KBM-7 (cell line): Measurements from ENCODE around the gene TMEM185B.
A peak's percentile ranks its signal among the peaks of the same experiment; 100 is the strongest.
"Not testable (repeated sequence)": the region's sequence is repeated elsewhere in the genome, so short reads cannot be mapped to it uniquely, and the experiment has no call there.

Source experiments
- DNase-seq: peaks from one replicate; pipeline ENCODE4 v3.0.0-alpha.2; 2015
- in situ Hi-C: fragments of 300-500 bp; cut with MboI; formaldehyde crosslinking; loops from 2 replicates; pipeline ENCODE4 v1.14.3; 2020; ENCODE audit warnings: low sequenced_read_pairs, low pct_unique_long_range_greater_than_20kb, mixed read lengths

The TMEM185B gene

GRCh38 chr2:120235681-120236080 is 12.5 kb upstream of the TMEM185B start:
- in situ Hi-C loops = no loop called here
- DNase-seq = no peak

- DNase-seq, in situ Hi-C loops: not testable (repeated sequence)
Measured at GRCh38 chr2:120235158-120235557, 12.0 kb upstream of the TMEM185B start.

GRCh38 chr2:120233292-120233691 is 10.1 kb upstream of the TMEM185B start:
- in situ Hi-C loops = no loop called here
- no peak for DNase-seq

GRCh38 chr2:120231974-120232635 is 8.9 kb upstream of the TMEM185B start:
- in situ Hi-C loops = no loop called here
- DNase-seq = peak; percentile 18

GRCh38 chr2:120231564-120231973 is 8.4 kb upstream of the TMEM185B start:
- in situ Hi-C loops = no loop called here
- no peak for DNase-seq

GRCh38 chr2:120230515-120231471 is 7.6 kb upstream of the TMEM185B start:
- DNase-seq = no peak
- in situ Hi-C loops = no loop called here

GRCh38 chr2:120229341-120229740 is 6.1 kb upstream of the TMEM185B start:
- in situ Hi-C loops = no loop called here
- no peak for DNase-seq

GRCh38 chr2:120228503-120228902 is 5.3 kb upstream of the TMEM185B start:
- in situ Hi-C loops = no loop called here
- DNase-seq = no peak

- DNase-seq = no peak
- in situ Hi-C loops = no loop called here
Measured at GRCh38 chr2:120227111-120227991, 4.2 kb upstream of the TMEM185B start.

GRCh38 chr2:120226316-120226715 is 3.1 kb upstream of the TMEM185B start:
- in situ Hi-C loops = no loop called here
- DNase-seq = no peak

GRCh38 chr2:120225549-120226065 is 2.4 kb upstream of the TMEM185B start:
- in situ Hi-C loops = no loop called here
- DNase-seq = no peak

GRCh38 chr2:120224735-120225548 is 1.7 kb upstream of the TMEM185B start:
- in situ Hi-C loops = no loop called here
- no peak for DNase-seq

- in situ Hi-C loops = no loop called here
- no peak for DNase-seq
Measured at GRCh38 chr2:120224256-120224655, 1.1 kb upstream of the TMEM185B start.

GRCh38 chr2:120222186-120223033 is 790 bp downstream of the TMEM185B start:
- in situ Hi-C loops = no loop called here
- no peak for DNase-seq

- in situ Hi-C loops = no loop called here
- no peak for DNase-seq
Measured at GRCh38 chr2:120221616-120222015, 1.6 kb downstream of the TMEM185B start.

- in situ Hi-C loops = no loop called here
- no peak for DNase-seq
Measured at GRCh38 chr2:120220756-120221155, 2.4 kb downstream of the TMEM185B start.

- DNase-seq = no peak
- in situ Hi-C loops = no loop called here
Measured at GRCh38 chr2:120219766-120220165, 3.4 kb downstream of the TMEM185B start.

- no peak for DNase-seq
- in situ Hi-C loops = no loop called here
Measured at GRCh38 chr2:120219291-120219690, 3.9 kb downstream of the TMEM185B start.
